Mesenchymal stem cell (in vitro differentiated cells and primary cell): ENCODE measurements around the gene CCDC27. TPM values are rescaled to one million over a fixed set of nuclear protein-coding genes. Genes with fewer than 3 reads are reported as not detected.

Experiments used
- DNase-seq: peaks from one replicate; pipeline ENCODE4 v3.0.0-alpha.2; 2013
- H2AFZ ChIP-seq: one replicate; pipeline ENCODE4 v1.6.1; 2013; ENCODE audit warnings: low read depth, mild to moderate bottlenecking, control low read depth, inconsistent platforms, low read length, moderate library complexity
- H2AK5ac ChIP-seq: 2 replicates; pipeline ENCODE4 v1.6.1; 2013; ENCODE audit warnings: low read length, moderate library complexity, mild to moderate bottlenecking, inconsistent platforms; ENCODE audit not compliant: severe bottlenecking
- H2BK120ac ChIP-seq: one replicate; pipeline ENCODE4 v1.6.1; 2013; ENCODE audit warnings: low read depth, mild to moderate bottlenecking, inconsistent platforms, low read length, moderate library complexity
- H2BK12ac ChIP-seq, 2 experiments: one replicate each; pipeline ENCODE4 v1.6.1; 2013; ENCODE audit warnings: inconsistent platforms in 2 of 2, low read length in 2 of 2, mild to moderate bottlenecking in 2 of 2, moderate library complexity in 2 of 2, control low read depth in 1 of 2
- H2BK15ac ChIP-seq: one replicate; pipeline ENCODE4 v1.6.1; 2013; ENCODE audit warnings: mild to moderate bottlenecking, low read depth, inconsistent platforms; ENCODE audit not compliant: poor library complexity, severe bottlenecking
- H2BK5ac ChIP-seq: 2 replicates; pipeline ENCODE4 v1.6.1; 2013; ENCODE audit warnings: low read depth, mild to moderate bottlenecking, low read length, control low read depth, inconsistent platforms; ENCODE audit not compliant: poor library complexity, severe bottlenecking
- H3K14ac ChIP-seq, 2 experiments: one replicate each; pipeline ENCODE4 v1.6.1; 2013; ENCODE audit warnings: inconsistent platforms in 2 of 2, low read length in 2 of 2, control low read depth in 1 of 2, mild to moderate bottlenecking in 1 of 2, moderate library complexity in 1 of 2
- H3K18ac ChIP-seq, 2 experiments: one replicate each; pipeline ENCODE4 v1.6.1; 2013; ENCODE audit warnings: inconsistent platforms in 2 of 2, low read length in 2 of 2, control low read depth in 1 of 2, low read depth in 1 of 2, mild to moderate bottlenecking in 1 of 2
- H3K23ac ChIP-seq, 2 experiments: one replicate each; pipeline ENCODE4 v1.6.1; 2013; ENCODE audit warnings: inconsistent platforms in 2 of 2, low read length in 2 of 2, mild to moderate bottlenecking in 2 of 2, moderate library complexity in 2 of 2, control low read depth in 1 of 2
- H3K27ac ChIP-seq: 2 replicates; pipeline ENCODE4 v1.5.1; 2013; ENCODE audit warnings: mild to moderate bottlenecking, moderate library complexity, low read length, control low read depth, inconsistent platforms; ENCODE audit not compliant: poor library complexity, severe bottlenecking
- H3K27me3 ChIP-seq, 2 experiments: 2 replicates each; pipeline versions ENCODE4 v1.6.1 to v1.7.0; 2013; ENCODE audit warnings: low read length in 2 of 2, mild to moderate bottlenecking in 2 of 2, moderate library complexity in 2 of 2, control low read depth in 1 of 2, inconsistent platforms in 1 of 2; ENCODE audit not compliant: control insufficient read depth in 1 of 2, insufficient read depth in 1 of 2
- H3K36me3 ChIP-seq, 2 experiments: 2 replicates each; pipeline versions ENCODE4 v1.6.1 to v1.7.0; 2013; ENCODE audit warnings: low read length in 2 of 2, control low read depth in 1 of 2, inconsistent platforms in 1 of 2, low read depth in 1 of 2, mild to moderate bottlenecking in 1 of 2; ENCODE audit not compliant: insufficient read depth in 2 of 2, control insufficient read depth in 1 of 2
- H3K4ac ChIP-seq, 2 experiments: one replicate each; pipeline ENCODE4 v1.6.1; 2013; ENCODE audit warnings: inconsistent platforms in 2 of 2, low read length in 2 of 2, mild to moderate bottlenecking in 2 of 2, moderate library complexity in 2 of 2, control low read depth in 1 of 2, low read depth in 1 of 2
- H3K4me1 ChIP-seq: 2 replicates; pipeline ENCODE4 v1.6.1; 2013; ENCODE audit warnings: low read depth, low read length, control low read depth; ENCODE audit not compliant: control insufficient read depth, insufficient read depth
- H3K4me2 ChIP-seq: 2 replicates; pipeline ENCODE4 v1.6.1; 2013; ENCODE audit warnings: low read length, mild to moderate bottlenecking, inconsistent platforms; ENCODE audit not compliant: poor library complexity, severe bottlenecking
- H3K4me3 ChIP-seq, 2 experiments: 2 replicates each; pipeline versions ENCODE4 v1.5.1 to v1.7.0; 2013; ENCODE audit warnings: low read length in 2 of 2, mild to moderate bottlenecking in 2 of 2, control low read depth in 1 of 2, low read depth in 1 of 2; ENCODE audit not compliant: insufficient read depth in 1 of 2
- H3K79me1 ChIP-seq: replicated peaks from 2 replicates; pipeline ENCODE4 v1.6.1; 2013; ENCODE audit warnings: mild to moderate bottlenecking, control low read depth, low read length, inconsistent platforms; ENCODE audit not compliant: poor library complexity, severe bottlenecking
- H3K9ac ChIP-seq: 2 replicates; pipeline ENCODE4 v1.7.0; 2013; ENCODE audit warnings: mild to moderate bottlenecking, low read length, moderate library complexity
- H3K9me3 ChIP-seq: 2 replicates; pipeline ENCODE4 v1.7.0; 2013; ENCODE audit warnings: mild to moderate bottlenecking, low read length; ENCODE audit not compliant: control insufficient read depth
- H4K8ac ChIP-seq: one replicate; pipeline ENCODE4 v1.6.1; 2013; ENCODE audit warnings: inconsistent platforms, mild to moderate bottlenecking, low read length, moderate library complexity
- H4K91ac ChIP-seq: one replicate; pipeline ENCODE4 v1.6.1; 2013; ENCODE audit warnings: mild to moderate bottlenecking, low read length, inconsistent platforms
- WGBS: methylation state at CpG from one replicate; pipeline ENCODE4 v1.1.7; 2013; ENCODE audit warnings: mixed read lengths; 5-methylcytosine and 5-hydroxymethylcytosine counted together
- small RNA-seq: library from polyadenylated mRNA; stranded (forward); fragments of <200 nt; extraction: miRNeasy Mini kit (QIAGEN cat#:217004); gene quantifications from one replicate; pipeline ENCODE3, GENCODE V24; 2013; ENCODE audit warnings: low read depth

The CCDC27 gene

GRCh38 chr1:3821004-3821403 is 68.8 kb downstream of the CCDC27 start:
- Histone ChIP-seq H2BK5ac (no peak overlapping the region), H3K27ac (peak overlapping the region; percentile 28), H3K14ac (no peak overlapping the region), H3K18ac (no peak overlapping the region), H3K4me1 (peaks cover 15% of the 10 kb centered on the region), H3K9ac (no peak overlapping the region), H2AK5ac (no peak overlapping the region), H4K8ac (no peak overlapping the region), H3K23ac (peak overlapping the region in 1 of 2 experiments; percentile 47), H4K91ac (no peak overlapping the region), H3K4me2 (no peak overlapping the region), H3K79me1 (peaks cover 1% of the 10 kb centered on the region), H3K4me3 (no peak overlapping the region), H3K9me3 (no peaks in the 10 kb centered on the region), H3K27me3 (no peaks in the 10 kb centered on the region), H3K4ac (no peak overlapping the region), H2BK120ac (no peak overlapping the region), H2BK12ac (no peak overlapping the region), H3K36me3 (peaks cover 74 to 82% of the 10 kb centered on the region in 2 experiments), H2BK15ac (no peak overlapping the region), H2AFZ (no peak overlapping the region)
- no peak for DNase-seq
- WGBS: 93% methylated on average over 6 of the region's 6 CpGs

Small RNAs within 50 kb of the gene (small RNA-seq; reads per million reads assigned to genes)
- gene RF02197: not detected
- gene RN7SL574P: not detected
